DND-41 (cell line): ENCODE results near the gene MAP1A.

Experiments used
- EZH2 ChIP-seq: IDR thresholded peaks from 3 replicates; pipeline ENCODE4 v1.6.1; 2012; ENCODE audit warnings: borderline replicate concordance, low read depth, mild to moderate bottlenecking, moderate library complexity, low read length, inconsistent platforms; ENCODE audit not compliant: severe bottlenecking
- TF ChIP-seq, protein P1 (sequence below): IDR thresholded peaks from 2 replicates; pipeline ENCODE4 v1.5.1; 2012; ENCODE audit warnings: borderline replicate concordance, low read length, moderate library complexity, mild to moderate bottlenecking; ENCODE audit not compliant: poor library complexity, severe bottlenecking; ENCODE audit errors: extremely low read depth

GRCh38 chr15:43508421-43508820 lies 9.0 kb upstream of the MAP1A start:
- TF ChIP-seq, protein P1, sequence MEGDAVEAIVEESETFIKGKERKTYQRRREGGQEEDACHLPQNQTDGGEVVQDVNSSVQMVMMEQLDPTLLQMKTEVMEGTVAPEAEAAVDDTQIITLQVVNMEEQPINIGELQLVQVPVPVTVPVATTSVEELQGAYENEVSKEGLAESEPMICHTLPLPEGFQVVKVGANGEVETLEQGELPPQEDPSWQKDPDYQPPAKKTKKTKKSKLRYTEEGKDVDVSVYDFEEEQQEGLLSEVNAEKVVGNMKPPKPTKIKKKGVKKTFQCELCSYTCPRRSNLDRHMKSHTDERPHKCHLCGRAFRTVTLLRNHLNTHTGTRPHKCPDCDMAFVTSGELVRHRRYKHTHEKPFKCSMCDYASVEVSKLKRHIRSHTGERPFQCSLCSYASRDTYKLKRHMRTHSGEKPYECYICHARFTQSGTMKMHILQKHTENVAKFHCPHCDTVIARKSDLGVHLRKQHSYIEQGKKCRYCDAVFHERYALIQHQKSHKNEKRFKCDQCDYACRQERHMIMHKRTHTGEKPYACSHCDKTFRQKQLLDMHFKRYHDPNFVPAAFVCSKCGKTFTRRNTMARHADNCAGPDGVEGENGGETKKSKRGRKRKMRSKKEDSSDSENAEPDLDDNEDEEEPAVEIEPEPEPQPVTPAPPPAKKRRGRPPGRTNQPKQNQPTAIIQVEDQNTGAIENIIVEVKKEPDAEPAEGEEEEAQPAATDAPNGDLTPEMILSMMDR = no peak
- no peak for TF ChIP-seq EZH2
